Mesenchymal stem cell (in vitro differentiated cells and primary cell): ENCODE results near the gene POLD4.

Source experiments
- DNase-seq: peaks from one replicate; pipeline ENCODE4 v3.0.0-alpha.2; 2013
- H2AFZ ChIP-seq: one replicate; pipeline ENCODE4 v1.6.1; 2013; ENCODE audit warnings: low read depth, mild to moderate bottlenecking, control low read depth, inconsistent platforms, low read length, moderate library complexity
- H2AK5ac ChIP-seq: 2 replicates; pipeline ENCODE4 v1.6.1; 2013; ENCODE audit warnings: low read length, moderate library complexity, mild to moderate bottlenecking, inconsistent platforms; ENCODE audit not compliant: severe bottlenecking
- H2BK120ac ChIP-seq: one replicate; pipeline ENCODE4 v1.6.1; 2013; ENCODE audit warnings: low read depth, mild to moderate bottlenecking, inconsistent platforms, low read length, moderate library complexity
- H2BK12ac ChIP-seq, 2 experiments: one replicate each; pipeline ENCODE4 v1.6.1; 2013; ENCODE audit warnings: inconsistent platforms in 2 of 2, low read length in 2 of 2, mild to moderate bottlenecking in 2 of 2, moderate library complexity in 2 of 2, control low read depth in 1 of 2
- H2BK15ac ChIP-seq: one replicate; pipeline ENCODE4 v1.6.1; 2013; ENCODE audit warnings: mild to moderate bottlenecking, low read depth, inconsistent platforms; ENCODE audit not compliant: poor library complexity, severe bottlenecking
- H2BK5ac ChIP-seq: 2 replicates; pipeline ENCODE4 v1.6.1; 2013; ENCODE audit warnings: low read depth, mild to moderate bottlenecking, low read length, control low read depth, inconsistent platforms; ENCODE audit not compliant: poor library complexity, severe bottlenecking
- H3K14ac ChIP-seq, 2 experiments: one replicate each; pipeline ENCODE4 v1.6.1; 2013; ENCODE audit warnings: inconsistent platforms in 2 of 2, low read length in 2 of 2, control low read depth in 1 of 2, mild to moderate bottlenecking in 1 of 2, moderate library complexity in 1 of 2
- H3K18ac ChIP-seq, 2 experiments: one replicate each; pipeline ENCODE4 v1.6.1; 2013; ENCODE audit warnings: inconsistent platforms in 2 of 2, low read length in 2 of 2, control low read depth in 1 of 2, low read depth in 1 of 2, mild to moderate bottlenecking in 1 of 2
- H3K23ac ChIP-seq, 2 experiments: one replicate each; pipeline ENCODE4 v1.6.1; 2013; ENCODE audit warnings: inconsistent platforms in 2 of 2, low read length in 2 of 2, mild to moderate bottlenecking in 2 of 2, moderate library complexity in 2 of 2, control low read depth in 1 of 2
- H3K27ac ChIP-seq: 2 replicates; pipeline ENCODE4 v1.5.1; 2013; ENCODE audit warnings: mild to moderate bottlenecking, moderate library complexity, low read length, control low read depth, inconsistent platforms; ENCODE audit not compliant: poor library complexity, severe bottlenecking
- H3K27me3 ChIP-seq, 2 experiments: 2 replicates each; pipeline versions ENCODE4 v1.6.1 to v1.7.0; 2013; ENCODE audit warnings: low read length in 2 of 2, mild to moderate bottlenecking in 2 of 2, moderate library complexity in 2 of 2, control low read depth in 1 of 2, inconsistent platforms in 1 of 2; ENCODE audit not compliant: control insufficient read depth in 1 of 2, insufficient read depth in 1 of 2
- H3K36me3 ChIP-seq, 2 experiments: 2 replicates each; pipeline versions ENCODE4 v1.6.1 to v1.7.0; 2013; ENCODE audit warnings: low read length in 2 of 2, control low read depth in 1 of 2, inconsistent platforms in 1 of 2, low read depth in 1 of 2, mild to moderate bottlenecking in 1 of 2; ENCODE audit not compliant: insufficient read depth in 2 of 2, control insufficient read depth in 1 of 2
- H3K4ac ChIP-seq, 2 experiments: one replicate each; pipeline ENCODE4 v1.6.1; 2013; ENCODE audit warnings: inconsistent platforms in 2 of 2, low read length in 2 of 2, mild to moderate bottlenecking in 2 of 2, moderate library complexity in 2 of 2, control low read depth in 1 of 2, low read depth in 1 of 2
- H3K4me1 ChIP-seq: 2 replicates; pipeline ENCODE4 v1.6.1; 2013; ENCODE audit warnings: low read depth, low read length, control low read depth; ENCODE audit not compliant: control insufficient read depth, insufficient read depth
- H3K4me2 ChIP-seq: 2 replicates; pipeline ENCODE4 v1.6.1; 2013; ENCODE audit warnings: low read length, mild to moderate bottlenecking, inconsistent platforms; ENCODE audit not compliant: poor library complexity, severe bottlenecking
- H3K4me3 ChIP-seq, 2 experiments: 2 replicates each; pipeline versions ENCODE4 v1.5.1 to v1.7.0; 2013; ENCODE audit warnings: low read length in 2 of 2, mild to moderate bottlenecking in 2 of 2, control low read depth in 1 of 2, low read depth in 1 of 2; ENCODE audit not compliant: insufficient read depth in 1 of 2
- H3K79me1 ChIP-seq: replicated peaks from 2 replicates; pipeline ENCODE4 v1.6.1; 2013; ENCODE audit warnings: mild to moderate bottlenecking, control low read depth, low read length, inconsistent platforms; ENCODE audit not compliant: poor library complexity, severe bottlenecking
- H3K9ac ChIP-seq: 2 replicates; pipeline ENCODE4 v1.7.0; 2013; ENCODE audit warnings: mild to moderate bottlenecking, low read length, moderate library complexity
- H3K9me3 ChIP-seq: 2 replicates; pipeline ENCODE4 v1.7.0; 2013; ENCODE audit warnings: mild to moderate bottlenecking, low read length; ENCODE audit not compliant: control insufficient read depth
- H4K8ac ChIP-seq: one replicate; pipeline ENCODE4 v1.6.1; 2013; ENCODE audit warnings: inconsistent platforms, mild to moderate bottlenecking, low read length, moderate library complexity
- H4K91ac ChIP-seq: one replicate; pipeline ENCODE4 v1.6.1; 2013; ENCODE audit warnings: mild to moderate bottlenecking, low read length, inconsistent platforms
- WGBS: methylation state at CpG from one replicate; pipeline ENCODE4 v1.1.7; 2013; ENCODE audit warnings: mixed read lengths; 5-methylcytosine and 5-hydroxymethylcytosine counted together

POLD4 gene

DNA sequence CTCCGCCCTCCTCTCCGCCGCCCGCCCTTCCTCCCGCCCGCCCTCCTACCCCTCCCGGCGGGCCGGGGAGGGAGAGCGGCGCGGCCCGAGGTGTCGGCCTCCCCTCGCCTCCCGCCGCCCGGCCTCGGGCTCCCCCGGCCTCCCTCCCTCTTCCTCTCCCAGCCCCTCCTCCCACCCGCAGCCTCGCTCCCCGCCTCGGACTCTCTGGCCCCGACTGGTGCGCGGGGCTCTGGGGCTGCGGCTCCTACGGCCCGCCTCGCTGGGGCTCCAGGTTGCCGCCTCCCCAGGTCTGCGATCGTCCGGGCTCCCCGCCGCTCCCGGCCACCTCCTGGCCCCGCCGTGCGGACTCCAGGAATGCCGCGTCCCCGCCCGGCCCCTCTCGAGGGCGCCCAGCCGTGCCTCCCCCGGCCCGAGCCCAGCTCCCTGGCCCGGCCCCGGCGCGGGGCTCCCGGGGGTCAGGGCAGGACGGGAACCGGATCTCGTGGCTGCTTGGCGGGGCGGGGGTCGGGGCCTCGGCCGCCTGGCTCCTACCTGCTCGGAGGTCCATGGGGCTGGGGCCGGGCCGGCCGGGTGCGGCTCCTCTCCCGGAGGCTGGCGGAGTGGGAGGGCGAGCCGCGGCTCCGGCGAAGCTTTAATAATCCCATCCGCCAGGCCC is 19.8 kb upstream of the POLD4 start, which contains the start of gene CLCF1:
CLCF1 (minus strand) TSS at position 606 of the 655 bp plus-strand sequence; CDS start at position 547, 59 bp downstream.
- Histone ChIP-seq H2BK5ac (peak within 1 kb of the TSS; percentile 100), H2BK120ac (peak within 1 kb of the TSS; percentile 97), H3K4ac (peak within 1 kb of the TSS; percentile 96), H3K9ac (peak within 1 kb of the TSS; percentile 91), H3K27ac (peak within 1 kb of the TSS; percentile 99), H2AK5ac (peak within 1 kb of the TSS; percentile 95), H2BK12ac (peak within 1 kb of the TSS; percentile 89 to 98), H3K18ac (peak within 1 kb of the TSS; percentile 95 to 96), H3K14ac (peak within 1 kb of the TSS; percentile 88 to 99), H2AFZ (no peak within 1 kb of the TSS), H3K23ac (peak within 1 kb of the TSS in 1 of 2 experiments; percentile 46), H3K79me1 (peaks cover 7% of the 10 kb centered on the region), H3K27me3 (no peaks in the 10 kb centered on the region), H3K4me3 (peak within 1 kb of the TSS; percentile 81 to 86), H2BK15ac (peak within 1 kb of the TSS; percentile 94), H3K4me2 (peak within 1 kb of the TSS; percentile 59), H4K91ac (peak within 1 kb of the TSS; percentile 95), H4K8ac (peak within 1 kb of the TSS; percentile 93), H3K4me1 (peaks cover 64% of the 10 kb centered on the region), H3K36me3 (peaks cover 0 to 13% of the 10 kb centered on the region in 2 experiments), H3K9me3 (no peaks in the 10 kb centered on the region)
- under 1% methylated on average over 61 of the region's 76 CpGs for WGBS
- peak; percentile 71 for DNase-seq

DNA sequence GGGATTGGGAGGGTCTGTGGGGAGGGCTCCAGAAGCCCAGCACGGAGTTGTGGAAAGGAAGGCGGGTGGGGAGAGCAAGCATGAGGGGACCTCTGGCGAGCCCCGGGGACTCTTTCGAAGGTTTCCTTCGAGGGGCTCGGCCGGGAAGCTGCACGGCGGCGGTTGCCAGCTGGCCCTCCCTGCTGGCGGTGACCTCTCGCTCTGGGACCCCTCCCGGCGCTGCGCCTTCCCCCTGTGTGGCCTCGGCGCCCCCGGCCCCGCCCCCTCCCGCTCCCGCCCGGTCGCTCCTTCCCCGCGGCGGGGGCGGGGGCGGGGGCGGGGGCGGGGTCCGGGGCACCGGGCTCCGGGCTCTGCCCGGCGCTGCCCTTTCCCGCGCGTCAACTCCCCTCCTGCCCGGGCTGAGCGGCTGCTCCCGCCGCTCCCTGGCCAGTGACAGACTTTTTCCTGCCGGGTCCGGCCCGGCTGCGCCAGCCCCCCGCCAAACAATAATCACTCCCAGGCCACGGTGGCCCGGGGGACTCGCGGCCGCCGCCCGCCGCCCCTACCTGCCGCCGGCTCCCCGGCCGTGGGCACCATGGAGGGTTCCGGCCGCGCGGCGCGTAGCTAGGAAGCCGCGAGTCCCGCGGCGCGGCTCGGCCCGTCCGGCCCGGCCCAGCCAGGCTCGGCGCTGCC is 19.1 kb upstream of the POLD4 start:
- no peaks in the 10 kb centered on the region for H3K9me3 ChIP-seq
- H3K4me1 ChIP-seq = peaks cover 65% of the 10 kb centered on the region
- 3% methylated on average over 34 of the region's 78 CpGs for WGBS
- H4K8ac ChIP-seq = peak overlapping the region; percentile 88
- peaks cover 5% of the 10 kb centered on the region for H3K79me1 ChIP-seq
- H3K27me3 ChIP-seq = no peaks in the 10 kb centered on the region
- H3K18ac ChIP-seq = peak overlapping the region; percentile 95
- peak overlapping the region; percentile 79 to 96 for H3K4ac ChIP-seq
- H3K36me3 ChIP-seq = peaks cover 0 to 20% of the 10 kb centered on the region in 2 experiments
- peak overlapping the region; percentile 75 for H3K4me2 ChIP-seq
- H2AFZ ChIP-seq = no peak overlapping the region
- peak overlapping the region; percentile 97 for H2BK120ac ChIP-seq
- peak overlapping the region; percentile 51 to 73 for H2BK12ac ChIP-seq
- peak overlapping the region; percentile 89 for H3K27ac ChIP-seq
- H3K14ac ChIP-seq = peak overlapping the region; percentile 62 to 68
- H2BK15ac ChIP-seq = peak overlapping the region; percentile 94
- H3K9ac ChIP-seq = peak overlapping the region; percentile 91
- no peak overlapping the region for H3K23ac ChIP-seq
- peak overlapping the region; percentile 81 to 86 for H3K4me3 ChIP-seq
- peak overlapping the region; percentile 100 for H2BK5ac ChIP-seq
- peak overlapping the region; percentile 89 for H2AK5ac ChIP-seq
- DNase-seq = no peak
- H4K91ac ChIP-seq = peak overlapping the region; percentile 97

DNA sequence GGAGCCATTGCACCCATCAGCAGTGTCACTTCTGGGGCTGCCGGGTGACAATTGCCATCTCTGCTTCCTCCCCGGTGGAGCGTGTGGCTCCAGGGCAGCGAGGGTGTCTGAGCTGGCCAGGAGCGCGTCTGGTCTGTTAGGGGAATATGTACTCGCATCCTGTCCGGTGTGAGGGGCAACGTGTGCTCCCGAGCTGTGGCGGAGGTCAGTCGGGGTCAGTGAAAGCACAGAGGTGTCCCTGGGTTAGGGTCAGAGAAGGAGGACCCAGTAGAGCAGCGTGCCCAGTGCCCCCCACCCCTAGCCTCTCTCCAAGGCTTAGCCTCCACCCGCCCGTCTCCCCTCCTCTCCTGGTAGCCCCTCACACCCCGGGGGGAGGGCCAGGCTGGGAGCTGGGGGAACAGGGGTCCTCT is 18.6 kb upstream of the POLD4 start:
- Histone ChIP-seq H2BK12ac (peak overlapping the region; percentile 51 to 73), H2AFZ (no peak overlapping the region), H3K23ac (peak overlapping the region in 1 of 2 experiments; percentile 2), H2BK120ac (peak overlapping the region; percentile 97), H3K4me3 (peak overlapping the region; percentile 77 to 86), H3K9me3 (no peaks in the 10 kb centered on the region), H3K9ac (peak overlapping the region; percentile 82), H3K36me3 (peaks cover 0 to 25% of the 10 kb centered on the region in 2 experiments), H3K4ac (peak overlapping the region; percentile 64 to 91), H3K4me2 (peak overlapping the region; percentile 75), H4K91ac (peak overlapping the region; percentile 97), H3K4me1 (peaks cover 66% of the 10 kb centered on the region), H4K8ac (peak overlapping the region; percentile 88), H3K14ac (peak overlapping the region; percentile 62 to 68), H3K79me1 (no peaks in the 10 kb centered on the region), H2BK15ac (peak overlapping the region; percentile 94), H2BK5ac (peak overlapping the region; percentile 67), H2AK5ac (peak overlapping the region; percentile 89), H3K27ac (peak overlapping the region; percentile 89), H3K18ac (peak overlapping the region; percentile 82 to 91), H3K27me3 (no peaks in the 10 kb centered on the region)
- DNase-seq = no peak
- 16% methylated on average over 4 of the region's 16 CpGs for WGBS
